Endothelial cell of umbilical vein (primary cell): ENCODE measurements around the gene WSB2. TPM values are rescaled to one million over a fixed set of nuclear protein-coding genes. Genes with fewer than 3 reads are reported as not detected.

Experiments used
- BruUV-seq: library from RNA; stranded (reverse); fragments of 400-500 nt; replicated peaks from 2 replicates; lab custom pipeline; 2021; lab: Mats Ljungman, UMichigan
- CTCF ChIA-PET: fragments of 300-600, 350-600 bp; sonication (Branson Sonifier 250); formaldehyde crosslinking; loops from one replicate; lab custom pipeline; 2021; ENCODE audit warnings: antibody characterized with exemption, inconsistent platforms; lab: Charles Lee
- POLR2A ChIA-PET: fragments of 300-600, 350-600 bp; sonication (Branson Sonifier 250); formaldehyde crosslinking; loops from one replicate; lab custom pipeline; 2021; ENCODE audit warnings: antibody characterized with exemption, inconsistent platforms; lab: Charles Lee
- DNase-seq: peaks from one replicate; pipeline ENCODE4 v3.0.0-alpha.2; 2011; ENCODE audit warnings: low read depth, low spot score
- FAIRE-seq: peaks from 2 replicates; lab custom pipeline; 2011; peaks lifted over from hg19 to GRCh38; lab: Jason Lieb, UNC
- H2AFZ ChIP-seq: 2 replicates; pipeline ENCODE4 v1.6.0; 2012; ENCODE audit warnings: low read depth, low read length, control low read depth, inconsistent platforms
- H3K27ac ChIP-seq: 2 replicates; pipeline ENCODE4 v1.5.1; 2011; ENCODE audit warnings: low read depth, mild to moderate bottlenecking, control low read depth, low read length, moderate library complexity; ENCODE audit not compliant: insufficient read depth
- H3K27me3 ChIP-seq, 2 experiments: 2 replicates each; pipeline versions ENCODE4 v1.6.0 to v1.6.1; 2011; ENCODE audit warnings: low read length in 2 of 2, mixed read lengths in 1 of 2; ENCODE audit not compliant: control insufficient read depth in 2 of 2, insufficient read depth in 2 of 2
- H3K36me3 ChIP-seq, 2 experiments: 2 replicates in 1 of 2; 3 replicates in 1 of 2; pipeline ENCODE4 v1.5.1; 2011; ENCODE audit warnings: low read length in 2 of 2, mild to moderate bottlenecking in 1 of 2, moderate library complexity in 1 of 2; ENCODE audit not compliant: control insufficient read depth in 2 of 2, insufficient read depth in 2 of 2; ENCODE audit errors: extremely low read depth in 1 of 2
- H3K4me1 ChIP-seq: 3 replicates; pipeline ENCODE4 v1.5.1; 2011; ENCODE audit warnings: mild to moderate bottlenecking, low read length; ENCODE audit not compliant: control insufficient read depth, insufficient read depth; ENCODE audit errors: extremely low read depth
- H3K4me2 ChIP-seq: 2 replicates; pipeline ENCODE4 v1.6.1; 2011; ENCODE audit warnings: low read length, control low read depth, mixed read lengths; ENCODE audit not compliant: insufficient read depth
- H3K4me3 ChIP-seq, 3 experiments: fragments of 200-600 bp in 1 of 3; sonication (generic), shearing (Covaris generic) in 1 of 3; replicated peaks in 1 of 3; 2 replicates each; pipeline ENCODE4 v1.5.1; 2011 to 2016; ENCODE audit warnings: control low read depth in 3 of 3, low read length in 3 of 3, mild to moderate bottlenecking in 2 of 3, inconsistent platforms in 1 of 3, low read depth in 1 of 3, moderate library complexity in 1 of 3; ENCODE audit not compliant: insufficient read depth in 1 of 3
- H3K79me2 ChIP-seq: 2 replicates; pipeline ENCODE4 v1.6.0; 2012; ENCODE audit warnings: low read length, inconsistent platforms; ENCODE audit not compliant: control insufficient read depth, insufficient read depth
- H3K9ac ChIP-seq: replicated peaks from 2 replicates; pipeline ENCODE3; 2011; ENCODE audit warnings: low read length, control low read depth; ENCODE audit not compliant: insufficient read depth; ENCODE audit errors: extremely low read depth
- H3K9me1 ChIP-seq: replicated peaks from 3 replicates; pipeline ENCODE4 v1.6.0; 2011; ENCODE audit warnings: mild to moderate bottlenecking, low read length; ENCODE audit not compliant: control insufficient read depth, insufficient read depth; ENCODE audit errors: extremely low read depth
- H3K9me3 ChIP-seq: replicated peaks from 2 replicates; pipeline ENCODE4 v1.5.1; 2012; ENCODE audit warnings: low read length, inconsistent platforms; ENCODE audit not compliant: control insufficient read depth, insufficient read depth
- H4K20me1 ChIP-seq: replicated peaks from 2 replicates; pipeline ENCODE3; 2011; ENCODE audit warnings: mild to moderate bottlenecking, low read length; ENCODE audit not compliant: control insufficient read depth, insufficient read depth; ENCODE audit errors: extremely low read depth
- EZH2 ChIP-seq: IDR thresholded peaks from 2 replicates; pipeline ENCODE4 v1.6.1; 2012; ENCODE audit warnings: borderline replicate concordance, low read depth, mild to moderate bottlenecking, moderate library complexity, low read length, inconsistent platforms; ENCODE audit not compliant: severe bottlenecking
- FOS ChIP-seq: IDR thresholded peaks from 2 replicates; pipeline ENCODE4 v1.6.1; 2011; ENCODE audit warnings: mild to moderate bottlenecking, low read length, moderate library complexity, borderline replicate concordance; ENCODE audit not compliant: insufficient read depth
- GATA2 ChIP-seq: IDR thresholded peaks from 2 replicates; pipeline ENCODE4 v1.7.0; 2011; ENCODE audit warnings: low read depth, mild to moderate bottlenecking, moderate library complexity, mixed read lengths, low read length; ENCODE audit not compliant: insufficient read length, insufficient read depth
- JUN ChIP-seq: IDR thresholded peaks from 2 replicates; pipeline ENCODE4 v1.6.1; 2011; ENCODE audit warnings: borderline replicate concordance, low read depth; ENCODE audit not compliant: insufficient read length, insufficient read depth
- MYC ChIP-seq: IDR thresholded peaks from one replicate; pipeline ENCODE4 v1.6.1; 2011; ENCODE audit warnings: mild to moderate bottlenecking, low read depth, low read length
- POLR2A ChIP-seq: IDR thresholded peaks from 2 replicates; pipeline ENCODE4 v1.6.1; 2012; ENCODE audit warnings: low read depth, mild to moderate bottlenecking, control low read depth, low read length
- POLR2AphosphoS5 ChIP-seq: IDR thresholded peaks from 2 replicates; pipeline ENCODE4 v1.6.1; 2012; ENCODE audit warnings: low read depth, mild to moderate bottlenecking, control low read depth, low read length, moderate library complexity; ENCODE audit not compliant: insufficient read depth
- dilution Hi-C: fragments of 300-500 bp; cut with MboI; formaldehyde crosslinking; loops from one replicate; pipeline ENCODE4 v1.15.0; 2019; ENCODE audit warnings: low sequenced_read_pairs; ENCODE audit not compliant: extremely low pct_ligation_motif_present
- intact Hi-C: fragments of 100-400 bp; cut with micrococcal nuclease; formaldehyde crosslinking; loops from one replicate; pipeline ENCODE4 v1.10.0; 2022
- polyA plus RNA-seq, 4 experiments: library from polyadenylated mRNA; depleted of rRNA in 3 of 4; stranded (reverse) in 3 of 4; unstranded in 1 of 4; fragments of >200 nt; gene quantifications; 2 replicates each; pipeline versions ENCODE4 v1.2.1 to v1.2.3, GENCODE V29; 2011 to 2012; ENCODE audit warnings: missing spikeins in 1 of 4
- total RNA-seq: library from RNA; stranded (reverse); gene quantifications from 2 replicates; pipeline ENCODE4 v1.2.3, GENCODE V29; 2021
- TF ChIP-seq, protein P1 (sequence below), 2 donors: IDR thresholded peaks; 1 replicate in 1 of 2; 2 replicates in 1 of 2; pipeline ENCODE4 v1.5.1; 2011; ENCODE audit warnings: low read length in 2 of 2, mild to moderate bottlenecking in 2 of 2, moderate library complexity in 2 of 2, control low read depth in 1 of 2, inconsistent platforms in 1 of 2, low read depth in 1 of 2; ENCODE audit not compliant: insufficient read depth in 1 of 2; ENCODE audit errors: extremely low read depth in 1 of 2
- TF ChIP-seq, protein P2 (sequence below): IDR thresholded peaks from 2 replicates; pipeline ENCODE4 v1.6.1; 2011; ENCODE audit not compliant: insufficient read depth, insufficient read length

Gene WSB2
- total and polyA plus RNA-seq, 2 donors (not counting 3 experiments of a cell fraction or from before 2014, with no cell fraction given), result 73.6 to 107 TPM

DNA sequence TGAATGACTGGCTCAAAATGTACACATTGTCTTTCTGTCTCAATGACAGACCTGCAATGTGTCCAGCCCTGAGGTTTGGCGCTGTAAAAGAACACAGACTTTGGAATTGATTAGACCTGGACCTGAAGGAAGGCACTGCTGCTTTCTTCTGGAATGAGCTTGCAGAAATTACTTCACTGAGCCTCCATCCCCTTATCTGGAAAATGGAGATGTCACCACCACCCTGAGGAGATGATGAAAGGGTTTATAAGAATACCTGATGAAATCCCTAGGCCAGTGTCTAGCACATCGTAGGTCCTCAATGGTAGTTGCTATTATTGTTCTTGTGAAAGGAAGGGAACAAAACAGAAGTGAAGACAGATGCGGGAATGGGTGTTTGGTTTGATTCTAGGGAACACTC, 9.7 kb upstream of the WSB2 start:
- Histone ChIP-seq H3K4me1 (no peaks in the 10 kb centered on the region), H3K4me3 (no peak overlapping the region), H3K27me3 (no peaks in the 10 kb centered on the region), H3K9ac (no peak overlapping the region), H4K20me1 (no peaks in the 10 kb centered on the region), H3K9me3 (no peaks in the 10 kb centered on the region), H3K27ac (no peak overlapping the region), H3K79me2 (no peaks in the 10 kb centered on the region), H3K9me1 (no peaks in the 10 kb centered on the region), H3K36me3 (peaks cover 0 to 7% of the 10 kb centered on the region in 2 experiments), H2AFZ (no peak overlapping the region), H3K4me2 (no peak overlapping the region)
- ChIA-PET CTCF (interaction anchor here (1.0 kb wide), 1 partner anchor 38 kb away, joined by 3 read pairs; no protein-coding TSS in a partner anchor), POLR2A (no interaction called here)
- intact Hi-C loops, result no loop called here
- DNase-seq (no peak), FAIRE-seq (no peak)
- dilution Hi-C loops, result no loop called here
- BruUV-seq, result no TSS peak
- TF ChIP-seq, protein P1, sequence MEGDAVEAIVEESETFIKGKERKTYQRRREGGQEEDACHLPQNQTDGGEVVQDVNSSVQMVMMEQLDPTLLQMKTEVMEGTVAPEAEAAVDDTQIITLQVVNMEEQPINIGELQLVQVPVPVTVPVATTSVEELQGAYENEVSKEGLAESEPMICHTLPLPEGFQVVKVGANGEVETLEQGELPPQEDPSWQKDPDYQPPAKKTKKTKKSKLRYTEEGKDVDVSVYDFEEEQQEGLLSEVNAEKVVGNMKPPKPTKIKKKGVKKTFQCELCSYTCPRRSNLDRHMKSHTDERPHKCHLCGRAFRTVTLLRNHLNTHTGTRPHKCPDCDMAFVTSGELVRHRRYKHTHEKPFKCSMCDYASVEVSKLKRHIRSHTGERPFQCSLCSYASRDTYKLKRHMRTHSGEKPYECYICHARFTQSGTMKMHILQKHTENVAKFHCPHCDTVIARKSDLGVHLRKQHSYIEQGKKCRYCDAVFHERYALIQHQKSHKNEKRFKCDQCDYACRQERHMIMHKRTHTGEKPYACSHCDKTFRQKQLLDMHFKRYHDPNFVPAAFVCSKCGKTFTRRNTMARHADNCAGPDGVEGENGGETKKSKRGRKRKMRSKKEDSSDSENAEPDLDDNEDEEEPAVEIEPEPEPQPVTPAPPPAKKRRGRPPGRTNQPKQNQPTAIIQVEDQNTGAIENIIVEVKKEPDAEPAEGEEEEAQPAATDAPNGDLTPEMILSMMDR (IDR thresholded peaks at IDR 0.05; ENCODE audit: extremely low read depth in 1 of 2, insufficient read depth in 1 of 2, low read depth in 1 of 2, low read length in 2 of 2), result no peak
- TF ChIP-seq EZH2, result no peak
- no peak for TF ChIP-seq GATA2
- no peak for TF ChIP-seq JUN
- TF ChIP-seq FOS, result no peak
- TF ChIP-seq POLR2AphosphoS5, result no peak
- no peak for TF ChIP-seq POLR2A
- TF ChIP-seq MYC, result no peak
- TF ChIP-seq, protein P2, sequence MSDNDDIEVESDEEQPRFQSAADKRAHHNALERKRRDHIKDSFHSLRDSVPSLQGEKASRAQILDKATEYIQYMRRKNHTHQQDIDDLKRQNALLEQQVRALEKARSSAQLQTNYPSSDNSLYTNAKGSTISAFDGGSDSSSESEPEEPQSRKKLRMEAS, result no peak
